HepG2 (cell line): ENCODE data around the gene SPHK2. TPM values are rescaled to one million over a fixed set of nuclear protein-coding genes. Genes with fewer than 3 reads are reported as not detected.

Experiments
- CERS6 ChIP-seq: sonication (generic); formaldehyde crosslinking; IDR thresholded peaks from 2 replicates; pipeline ENCODE4 v1.5.0; 2020; ENCODE audit warnings: missing genetic modification reagents
- FOXJ3 ChIP-seq: sonication (generic); formaldehyde crosslinking; IDR thresholded peaks from 2 replicates; pipeline ENCODE4 v1.4.0; 2020; ENCODE audit warnings: missing genetic modification reagents, mild to moderate bottlenecking, borderline replicate concordance
- FOXM1 ChIP-seq: sonication (generic); formaldehyde crosslinking; IDR thresholded peaks from 2 replicates; pipeline ENCODE4 v1.5.0; 2020; ENCODE audit warnings: missing genetic modification reagents
- HBP1 ChIP-seq: IDR thresholded peaks from 2 replicates; pipeline ENCODE4 v1.6.1; 2016; ENCODE audit warnings: low read depth, control low read depth
- MAF1 ChIP-seq: sonication (generic); formaldehyde crosslinking; IDR thresholded peaks from 2 replicates; pipeline ENCODE4 v1.5.0; 2020; ENCODE audit warnings: missing genetic modification reagents, borderline replicate concordance
- TOPORS ChIP-seq: sonication (generic); formaldehyde crosslinking; IDR thresholded peaks from 2 replicates; pipeline ENCODE4 v1.8.0; 2023; ENCODE audit warnings: mild to moderate bottlenecking, missing genetic modification reagents
- ZBTB7A ChIP-seq: sonication (generic); formaldehyde crosslinking; IDR thresholded peaks from 2 replicates; pipeline ENCODE4 v1.8.0; 2022; ENCODE audit warnings: mild to moderate bottlenecking, missing genetic modification reagents
- ZNF136 ChIP-seq: sonication (generic); formaldehyde crosslinking; IDR thresholded peaks from 2 replicates; pipeline ENCODE4 v1.8.1; 2022; ENCODE audit warnings: low read depth, mild to moderate bottlenecking, moderate library complexity, missing genetic modification reagents
- ZNF547 ChIP-seq: sonication (generic); formaldehyde crosslinking; IDR thresholded peaks from 2 replicates; pipeline ENCODE4 v1.5.1; 2020; ENCODE audit warnings: mild to moderate bottlenecking, missing genetic modification reagents
- polyA plus RNA-seq, 8 experiments: library from polyadenylated mRNA; depleted of rRNA in 3 of 8; stranded (reverse) in 7 of 8; unstranded in 1 of 8; fragments of >200 nt; fragmentation: Illumina TruSeq in 4 of 8; extraction: Trizol in 4 of 8; gene quantifications; 2 replicates each; pipeline versions ENCODE4 v1.2.1 to v1.2.3, GENCODE V29; 2011 to 2016; ENCODE audit warnings: low read depth in 4 of 8, missing spikeins in 1 of 8, mixed read lengths in 1 of 8; ENCODE audit not compliant: insufficient read depth in 1 of 8
- total RNA-seq, 5 experiments: library from RNA; depleted of rRNA; stranded (reverse); fragments of >200 nt; fragmentation: Illumina TruSeq; extraction: Trizol; gene quantifications; 2 replicates each; pipeline ENCODE4 v1.2.3, GENCODE V29; 2016; ENCODE audit warnings: low read depth in 1 of 5
- TF ChIP-seq, protein P1 (sequence below): sonication (generic); formaldehyde crosslinking; IDR thresholded peaks from one replicate; pipeline ENCODE4 v1.5.1; 2020; ENCODE audit warnings: mild to moderate bottlenecking, missing genetic modification reagents; ENCODE audit errors: not compliant biosample characterization

SPHK2 gene
- total and polyA plus RNA-seq, 2 of the 13 experiments (the other 11 are each of a cell fraction or from before 2014, with no cell fraction given), result 2.9 to 14.4 TPM

GRCh38 chr19:48676487-48676886, 57.2 kb downstream of the SPHK2 start (continued):
- TF ChIP-seq CERS6 (CRISPR knock-in tag) (no peak), HBP1 (CRISPR knock-in tag) (no peak), FOXJ3 (CRISPR knock-in tag) (no peak), FOXM1 (no peak), ZBTB7A (no peak), TOPORS (CRISPR knock-in tag) (no peak), MAF1 (no peak), ZNF547 (no peak), ZNF136 (no peak)
- TF ChIP-seq, protein P1, sequence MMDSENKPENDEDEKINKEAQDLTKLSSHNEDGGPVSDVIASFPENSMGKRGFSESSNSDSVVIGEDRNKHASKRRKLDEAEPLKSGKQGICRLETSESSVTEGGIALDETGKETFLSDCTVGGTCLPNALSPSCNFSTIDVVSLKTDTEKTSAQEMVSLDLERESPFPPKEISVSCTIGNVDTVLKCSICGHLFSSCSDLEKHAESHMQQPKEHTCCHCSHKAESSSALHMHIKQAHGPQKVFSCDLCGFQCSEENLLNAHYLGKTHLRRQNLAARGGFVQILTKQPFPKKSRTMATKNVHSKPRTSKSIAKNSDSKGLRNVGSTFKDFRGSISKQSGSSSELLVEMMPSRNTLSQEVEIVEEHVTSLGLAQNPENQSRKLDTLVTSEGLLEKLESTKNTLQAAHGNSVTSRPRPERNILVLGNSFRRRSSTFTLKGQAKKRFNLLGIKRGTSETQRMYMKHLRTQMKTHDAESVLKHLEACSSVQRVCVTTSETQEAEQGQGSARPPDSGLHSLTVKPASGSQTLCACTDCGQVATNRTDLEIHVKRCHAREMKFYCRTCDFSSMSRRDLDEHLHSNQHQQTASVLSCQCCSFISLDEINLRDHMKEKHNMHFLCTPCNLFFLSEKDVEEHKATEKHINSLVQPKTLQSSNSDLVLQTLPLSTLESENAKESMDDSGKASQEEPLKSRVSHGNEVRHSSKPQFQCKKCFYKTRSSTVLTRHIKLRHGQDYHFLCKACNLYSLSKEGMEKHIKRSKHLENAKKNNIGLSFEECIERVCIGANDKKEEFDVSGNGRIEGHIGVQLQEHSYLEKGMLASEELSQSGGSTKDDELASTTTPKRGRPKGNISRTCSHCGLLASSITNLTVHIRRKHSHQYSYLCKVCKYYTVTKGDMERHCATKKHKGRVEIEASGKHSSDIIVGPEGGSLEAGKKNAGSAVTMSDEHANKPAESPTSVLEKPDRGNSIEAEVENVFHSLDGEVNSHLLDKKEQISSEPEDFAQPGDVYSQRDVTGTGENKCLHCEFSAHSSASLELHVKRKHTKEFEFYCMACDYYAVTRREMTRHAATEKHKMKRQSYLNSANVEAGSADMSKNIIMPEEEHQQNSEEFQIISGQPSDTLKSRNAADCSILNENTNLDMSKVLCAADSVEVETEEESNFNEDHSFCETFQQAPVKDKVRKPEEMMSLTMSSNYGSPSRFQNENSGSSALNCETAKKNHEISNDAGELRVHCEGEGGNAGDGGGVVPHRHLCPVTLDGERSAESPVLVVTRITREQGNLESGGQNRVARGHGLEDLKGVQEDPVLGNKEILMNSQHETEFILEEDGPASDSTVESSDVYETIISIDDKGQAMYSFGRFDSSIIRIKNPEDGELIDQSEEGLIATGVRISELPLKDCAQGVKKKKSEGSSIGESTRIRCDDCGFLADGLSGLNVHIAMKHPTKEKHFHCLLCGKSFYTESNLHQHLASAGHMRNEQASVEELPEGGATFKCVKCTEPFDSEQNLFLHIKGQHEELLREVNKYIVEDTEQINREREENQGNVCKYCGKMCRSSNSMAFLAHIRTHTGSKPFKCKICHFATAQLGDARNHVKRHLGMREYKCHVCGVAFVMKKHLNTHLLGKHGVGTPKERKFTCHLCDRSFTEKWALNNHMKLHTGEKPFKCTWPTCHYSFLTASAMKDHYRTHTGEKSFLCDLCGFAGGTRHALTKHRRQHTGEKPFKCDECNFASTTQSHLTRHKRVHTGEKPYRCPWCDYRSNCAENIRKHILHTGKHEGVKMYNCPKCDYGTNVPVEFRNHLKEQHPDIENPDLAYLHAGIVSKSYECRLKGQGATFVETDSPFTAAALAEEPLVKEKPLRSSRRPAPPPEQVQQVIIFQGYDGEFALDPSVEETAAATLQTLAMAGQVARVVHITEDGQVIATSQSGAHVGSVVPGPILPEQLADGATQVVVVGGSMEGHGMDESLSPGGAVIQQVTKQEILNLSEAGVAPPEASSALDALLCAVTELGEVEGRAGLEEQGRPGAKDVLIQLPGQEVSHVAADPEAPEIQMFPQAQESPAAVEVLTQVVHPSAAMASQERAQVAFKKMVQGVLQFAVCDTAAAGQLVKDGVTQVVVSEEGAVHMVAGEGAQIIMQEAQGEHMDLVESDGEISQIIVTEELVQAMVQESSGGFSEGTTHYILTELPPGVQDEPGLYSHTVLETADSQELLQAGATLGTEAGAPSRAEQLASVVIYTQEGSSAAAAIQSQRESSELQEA (CRISPR knock-in tag), result no peak
- TF ChIP-seq, all 625 proteins: peak for 0
